Liver (tissue), 9 donors: ENCODE data around the gene ID3. TPM values are rescaled to one million over a fixed set of nuclear protein-coding genes. Genes with fewer than 3 reads are reported as not detected.

Experiments used
- DNase-seq: peaks from one replicate; pipeline ENCODE4 v3.0.0-alpha.2; 2017; ENCODE audit warnings: low spot score
- H3K27ac ChIP-seq, 2 donors: one replicate each; pipeline ENCODE4 v1.7.0; 2013; ENCODE audit warnings: inconsistent platforms in 2 of 2, low read length in 2 of 2, control low read depth in 1 of 2, low read depth in 1 of 2, mild to moderate bottlenecking in 1 of 2
- H3K27me3 ChIP-seq, 4 donors: one replicate each; pipeline versions ENCODE4 v1.6.1 to v1.7.0; 2013; ENCODE audit warnings: low read length in 3 of 4, inconsistent platforms in 1 of 4, mild to moderate bottlenecking in 1 of 4, moderate library complexity in 1 of 4; ENCODE audit not compliant: control insufficient read depth in 4 of 4, insufficient read depth in 4 of 4
- H3K36me3 ChIP-seq, 4 donors: one replicate each; pipeline versions ENCODE4 v1.6.1 to v1.7.0; 2013; ENCODE audit warnings: low read length in 3 of 4, mild to moderate bottlenecking in 3 of 4, low read depth in 1 of 4, moderate library complexity in 1 of 4; ENCODE audit not compliant: control insufficient read depth in 4 of 4, insufficient read depth in 3 of 4
- H3K4me1 ChIP-seq, 4 donors: one replicate each; pipeline versions ENCODE4 v1.6.1 to v1.7.0; 2013; ENCODE audit warnings: low read length in 3 of 4, mild to moderate bottlenecking in 3 of 4, moderate library complexity in 1 of 4; ENCODE audit not compliant: control insufficient read depth in 4 of 4, insufficient read depth in 4 of 4
- H3K4me3 ChIP-seq, 3 donors: one replicate each; pipeline versions ENCODE4 v1.6.1 to v1.7.0; 2013; ENCODE audit warnings: low read length in 3 of 3, control low read depth in 1 of 3, low read depth in 1 of 3, mild to moderate bottlenecking in 1 of 3
- H3K9ac ChIP-seq, 2 donors: one replicate each; pipeline ENCODE4 v1.7.0; 2013; ENCODE audit warnings: low read length in 2 of 2, mild to moderate bottlenecking in 2 of 2, moderate library complexity in 2 of 2, control low read depth in 1 of 2, low read depth in 1 of 2
- H3K9me3 ChIP-seq, 4 donors: one replicate each; pipeline versions ENCODE4 v1.6.1 to v1.7.0; 2013; ENCODE audit warnings: low read length in 3 of 4; ENCODE audit not compliant: control insufficient read depth in 4 of 4
- CTCF ChIP-seq: fragments of 150-350 bp; IDR thresholded peaks from 2 replicates; pipeline ENCODE4 v1.5.1; 2017; ENCODE audit warnings: improper control_type of control experiment, low read depth, low read length; ENCODE audit not compliant: missing input control
- EGR1 ChIP-seq, 2 donors: IDR thresholded peaks; 2 replicates each; pipeline ENCODE4 v1.6.1; 2016 to 2018; ENCODE audit warnings: antibody characterized with exemption in 2 of 2, low read depth in 2 of 2
- FOXA1 ChIP-seq: IDR thresholded peaks from 2 replicates; pipeline ENCODE4 v1.6.1; 2016; ENCODE audit warnings: antibody characterized with exemption
- FOXA2 ChIP-seq: IDR thresholded peaks from 2 replicates; pipeline ENCODE4 v1.6.1; 2016; ENCODE audit warnings: antibody characterized with exemption
- GABPA ChIP-seq, 2 donors: IDR thresholded peaks in 1 of 2; conservative IDR thresholded peaks in 1 of 2; 2 replicates each; pipeline ENCODE4 v1.6.1; 2016; ENCODE audit warnings: antibody characterized with exemption in 2 of 2, mild to moderate bottlenecking in 1 of 2, moderate library complexity in 1 of 2
- HNF4A ChIP-seq, 2 donors: conservative IDR thresholded peaks; 2 replicates each; pipeline ENCODE4 v1.6.1; 2016; ENCODE audit warnings: antibody characterized with exemption in 2 of 2, mild to moderate bottlenecking in 2 of 2
- HNF4G ChIP-seq: IDR thresholded peaks from 2 replicates; pipeline ENCODE4 v1.6.1; 2016; ENCODE audit warnings: antibody characterized with exemption
- JUND ChIP-seq, 2 donors: IDR thresholded peaks; 2 replicates each; pipeline ENCODE4 v1.6.1; 2016; ENCODE audit warnings: antibody characterized with exemption in 2 of 2
- MAX ChIP-seq: IDR thresholded peaks from 2 replicates; pipeline ENCODE4 v1.6.1; 2016; ENCODE audit warnings: antibody characterized with exemption
- NR2F2 ChIP-seq: IDR thresholded peaks from 2 replicates; pipeline ENCODE4 v1.6.1; 2016; ENCODE audit warnings: antibody characterized with exemption
- RAD21 ChIP-seq, 2 donors: IDR thresholded peaks; 2 replicates each; pipeline ENCODE4 v1.6.1; 2016; ENCODE audit warnings: antibody characterized with exemption in 2 of 2, mild to moderate bottlenecking in 2 of 2
- REST ChIP-seq: IDR thresholded peaks from 2 replicates; pipeline ENCODE4 v1.6.1; 2016; ENCODE audit warnings: antibody characterized with exemption, mild to moderate bottlenecking
- RXRA ChIP-seq, 2 donors: IDR thresholded peaks; 2 replicates each; pipeline ENCODE4 v1.6.1; 2017 to 2018; ENCODE audit warnings: antibody characterized with exemption in 2 of 2, mild to moderate bottlenecking in 1 of 2
- SP1 ChIP-seq: IDR thresholded peaks from 2 replicates; pipeline ENCODE4 v1.6.1; 2018; ENCODE audit warnings: antibody characterized with exemption, mild to moderate bottlenecking
- TAF1 ChIP-seq: conservative IDR thresholded peaks from 2 replicates; pipeline ENCODE4 v1.6.1; 2016; ENCODE audit warnings: antibody characterized with exemption, mild to moderate bottlenecking
- YY1 ChIP-seq: IDR thresholded peaks from 2 replicates; pipeline ENCODE4 v1.6.1; 2016; ENCODE audit warnings: antibody characterized with exemption, mild to moderate bottlenecking
- WGBS: extraction: QIAGEN DNeasy Blood & Tissue Kit; methylation state at CpG from one replicate; pipeline ENCODE4 v1.1.7; 2013; 5-methylcytosine and 5-hydroxymethylcytosine counted together
- polyA plus RNA-seq, 2 donors: library from polyadenylated mRNA; stranded (reverse) in 1 of 2; unstranded in 1 of 2; fragments of 200-250 nt in 1 of 2; fragments of >200 nt in 1 of 2; fragmentation: Nextera tagmentation in 1 of 2; extraction: Ambion mirVana in 1 of 2; gene quantifications; one replicate each; pipeline versions ENCODE4 v1.2.1 to v1.2.3, GENCODE V29; 2013 to 2015
- total RNA-seq, 2 donors: library from RNA; depleted of rRNA; stranded (reverse); fragments of >200 nt; gene quantifications; one replicate each; pipeline ENCODE4 v1.2.3, GENCODE V29; 2014
- TF ChIP-seq, protein P1 (sequence below): IDR thresholded peaks from 2 replicates; pipeline ENCODE4 v1.6.1; 2016; ENCODE audit warnings: antibody characterized with exemption
- TF ChIP-seq, protein P2 (sequence below): IDR thresholded peaks from 2 replicates; pipeline ENCODE4 v1.6.1; 2016; ENCODE audit warnings: antibody characterized with exemption
- donor health status: healthy.
- donor health status: healthy.
- donor health status: healthy.
- donor health status: healthy.
- donor health status: healthy.

Gene ID3
- total and polyA plus RNA-seq, 4 donors = 21.6 to 42.6 (median 37.9) TPM

DNA sequence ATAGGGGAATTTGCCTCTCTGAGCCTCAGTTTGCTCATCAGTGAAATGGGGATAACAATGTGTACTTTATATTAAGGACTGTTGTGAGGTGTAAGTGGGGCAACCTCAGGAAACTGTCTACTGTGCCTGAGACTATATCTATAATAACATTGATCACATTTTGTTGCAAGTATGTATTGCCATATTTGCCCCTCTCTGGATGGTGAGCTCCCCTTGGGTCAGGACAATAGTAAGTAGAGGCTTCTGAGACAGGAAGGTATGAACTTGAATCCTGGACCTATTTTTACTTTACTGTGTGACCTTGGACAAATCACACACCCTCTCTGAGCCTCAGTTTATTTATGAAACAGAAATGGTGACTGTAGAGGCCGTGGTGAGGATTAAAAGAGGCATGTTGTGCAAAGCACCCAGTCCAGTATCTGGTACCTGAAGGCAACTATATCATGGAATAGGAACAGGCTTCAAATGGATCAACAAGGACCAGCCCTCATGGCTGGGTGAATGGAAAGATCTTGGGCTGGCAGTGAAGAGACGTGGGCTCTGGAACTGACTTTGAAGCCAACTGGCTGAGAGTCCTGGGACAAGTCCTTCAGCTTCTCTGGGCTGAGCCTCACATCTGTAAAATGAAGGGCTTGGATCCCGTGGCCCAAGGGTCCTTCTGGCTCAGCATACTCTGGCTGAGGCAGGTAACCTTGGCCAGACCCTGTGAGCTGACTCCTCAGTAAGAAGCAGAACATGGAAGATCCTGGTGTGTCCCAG lies 35.0 kb upstream of the ID3 start:
- H3K4me3 ChIP-seq = no peak overlapping the region
- WGBS = 94% methylated on average over 3 of the region's 3 CpGs
- H3K4me1 ChIP-seq = peaks cover 0 to 2% (median 0%) of the 10 kb centered on the region in 4 donors
- H3K9me3 ChIP-seq = no peaks in the 10 kb centered on the region
- TF ChIP-seq MAX (no peak), HNF4A (conservative IDR thresholded peaks at IDR 0.05) (no peak), EGR1 (IDR thresholded peaks at IDR 0.05; ENCODE audit: low read depth in 2 of 2) (no peak), RAD21 (IDR thresholded peaks at IDR 0.05) (no peak), REST (no peak), RXRA (IDR thresholded peaks at IDR 0.05) (no peak), FOXA1 (no peak), CTCF (no peak), YY1 (no peak), GABPA (IDR thresholded peaks at IDR 0.05 in 1 of 2, conservative IDR thresholded peaks at IDR 0.05 in 1 of 2) (no peak), NR2F2 (no peak), FOXA2 (no peak), JUND (IDR thresholded peaks at IDR 0.05) (no peak), TAF1 (no peak), HNF4G (no peak), SP1 (no peak)
- TF ChIP-seq, protein P1, sequence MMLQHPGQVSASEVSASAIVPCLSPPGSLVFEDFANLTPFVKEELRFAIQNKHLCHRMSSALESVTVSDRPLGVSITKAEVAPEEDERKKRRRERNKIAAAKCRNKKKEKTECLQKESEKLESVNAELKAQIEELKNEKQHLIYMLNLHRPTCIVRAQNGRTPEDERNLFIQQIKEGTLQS = no peak
- TF ChIP-seq, protein P2, sequence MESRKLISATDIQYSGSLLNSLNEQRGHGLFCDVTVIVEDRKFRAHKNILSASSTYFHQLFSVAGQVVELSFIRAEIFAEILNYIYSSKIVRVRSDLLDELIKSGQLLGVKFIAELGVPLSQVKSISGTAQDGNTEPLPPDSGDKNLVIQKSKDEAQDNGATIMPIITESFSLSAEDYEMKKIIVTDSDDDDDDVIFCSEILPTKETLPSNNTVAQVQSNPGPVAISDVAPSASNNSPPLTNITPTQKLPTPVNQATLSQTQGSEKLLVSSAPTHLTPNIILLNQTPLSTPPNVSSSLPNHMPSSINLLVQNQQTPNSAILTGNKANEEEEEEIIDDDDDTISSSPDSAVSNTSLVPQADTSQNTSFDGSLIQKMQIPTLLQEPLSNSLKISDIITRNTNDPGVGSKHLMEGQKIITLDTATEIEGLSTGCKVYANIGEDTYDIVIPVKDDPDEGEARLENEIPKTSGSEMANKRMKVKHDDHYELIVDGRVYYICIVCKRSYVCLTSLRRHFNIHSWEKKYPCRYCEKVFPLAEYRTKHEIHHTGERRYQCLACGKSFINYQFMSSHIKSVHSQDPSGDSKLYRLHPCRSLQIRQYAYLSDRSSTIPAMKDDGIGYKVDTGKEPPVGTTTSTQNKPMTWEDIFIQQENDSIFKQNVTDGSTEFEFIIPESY = no peak
- H3K27ac ChIP-seq = no peak overlapping the region
- DNase-seq = no peak
- no peaks in the 10 kb centered on the region for H3K36me3 ChIP-seq
- no peaks in the 10 kb centered on the region for H3K27me3 ChIP-seq
- H3K9ac ChIP-seq = no peak overlapping the region
